Right kidney (tissue), 1 donor: ENCODE measurements around the gene JARID2.

ENCODE experiments used
- DNase-seq: peaks from one replicate; pipeline ENCODE4 v3.0.0-alpha.2; 2016

The JARID2 gene

GRCh38 chr6:15473174-15473573 is 227.3 kb downstream of the JARID2 start:
- no peak for DNase-seq

- DNase-seq = no peak
Measured at GRCh38 chr6:15473741-15474161, 227.9 kb downstream of the JARID2 start.

- no peak for DNase-seq
Measured at GRCh38 chr6:15474196-15474595, 228.3 kb downstream of the JARID2 start.

- no peak for DNase-seq
Measured at GRCh38 chr6:15475261-15475660, 229.4 kb downstream of the JARID2 start.

GRCh38 chr6:15475872-15476271 is 230.0 kb downstream of the JARID2 start:
- no peak for DNase-seq

GRCh38 chr6:15476631-15477380 is 230.9 kb downstream of the JARID2 start:
- DNase-seq = no peak

GRCh38 chr6:15477746-15478145 is 231.9 kb downstream of the JARID2 start:
- no peak for DNase-seq

- no peak for DNase-seq
Measured at GRCh38 chr6:15479761-15480160, 233.9 kb downstream of the JARID2 start.

- DNase-seq = no peak
Measured at GRCh38 chr6:15480525-15480924, 234.7 kb downstream of the JARID2 start.

GRCh38 chr6:15481390-15482291 is 235.8 kb downstream of the JARID2 start:
- DNase-seq = no peak

GRCh38 chr6:15483060-15483459 is 237.2 kb downstream of the JARID2 start:
- no peak for DNase-seq

- no peak for DNase-seq
Measured at GRCh38 chr6:15484140-15484539, 238.3 kb downstream of the JARID2 start.

- DNase-seq = no peak
Measured at GRCh38 chr6:15484821-15485220, 239.0 kb downstream of the JARID2 start.

- no peak for DNase-seq
Measured at GRCh38 chr6:15485936-15486335, 240.1 kb downstream of the JARID2 start.

GRCh38 chr6:15487262-15487661 is 241.4 kb downstream of the JARID2 start:
- no peak for DNase-seq

- no peak for DNase-seq
Measured at GRCh38 chr6:15489261-15489962, 243.5 kb downstream of the JARID2 start.

- DNase-seq = no peak
Measured at GRCh38 chr6:15490242-15491100, 244.6 kb downstream of the JARID2 start.

GRCh38 chr6:15491255-15491985 is 245.6 kb downstream of the JARID2 start:
- peak; percentile 59 for DNase-seq

GRCh38 chr6:15491986-15492269 is 246.1 kb downstream of the JARID2 start:
- DNase-seq = no peak

GRCh38 chr6:15493437-15494168 is 247.7 kb downstream of the JARID2 start:
- no peak for DNase-seq
